Calu3 (cell line): ENCODE measurements around the gene TVP23B. TPM values are rescaled to one million over a fixed set of nuclear protein-coding genes. Genes with fewer than 3 reads are reported as not detected.
"Not testable (repeated sequence)": the region's sequence is repeated elsewhere in the genome, so short reads cannot be mapped to it uniquely, and the experiment has no call there.

Source experiments
- Bru-seq: library from RNA; stranded (reverse); fragments of 400-500 nt; gene quantifications from one replicate; lab custom pipeline; 2021; lab: Mats Ljungman, UMichigan
- BruChase-seq, 2 experiments: library from RNA; stranded (reverse); fragments of 400-500 nt; gene quantifications; one replicate each; lab custom pipeline; 2021; lab: Mats Ljungman, UMichigan
- BruUV-seq: library from RNA; stranded (reverse); fragments of 400-500 nt; replicated peaks from 2 replicates; lab custom pipeline; 2021; lab: Mats Ljungman, UMichigan
- CTCF ChIA-PET: fragments of 300-600 bp; sonication (Branson Sonifier 250); formaldehyde crosslinking; loops from one replicate; lab custom pipeline; 2022; ENCODE audit warnings: antibody characterized with exemption; lab: Charles Lee
- DNase-seq: peaks from one replicate; pipeline ENCODE4 v3.0.0; 2022
- H3K27ac Mint-ChIP-seq: one replicate; pipeline ENCODE4 v1.8.0; 2022; ENCODE audit warnings: mixed read lengths; ENCODE audit not compliant: unreplicated experiment
- H3K27me3 Mint-ChIP-seq: one replicate; pipeline ENCODE4 v1.8.0; 2022; ENCODE audit warnings: mixed read lengths; ENCODE audit not compliant: unreplicated experiment
- H3K36me3 Mint-ChIP-seq: one replicate; pipeline ENCODE4 v1.8.0; 2022; ENCODE audit warnings: mild to moderate bottlenecking, moderate library complexity, mixed read lengths; ENCODE audit not compliant: insufficient read depth, unreplicated experiment
- H3K4me1 Mint-ChIP-seq: one replicate; pipeline ENCODE4 v1.8.0; 2022; ENCODE audit warnings: mild to moderate bottlenecking, low read depth, mixed read lengths; ENCODE audit not compliant: unreplicated experiment
- H3K4me3 Mint-ChIP-seq: one replicate; pipeline ENCODE4 v1.8.0; 2022; ENCODE audit warnings: mild to moderate bottlenecking, low read depth, moderate library complexity, mixed read lengths; ENCODE audit not compliant: unreplicated experiment
- H3K9me3 Mint-ChIP-seq: one replicate; pipeline ENCODE4 v1.8.0; 2022; ENCODE audit warnings: low read depth, mixed read lengths; ENCODE audit not compliant: unreplicated experiment
- intact Hi-C: fragments of 100-400 bp; cut with micrococcal nuclease; formaldehyde crosslinking; loops from one replicate; pipeline ENCODE4 v1.10.0; 2022; ENCODE audit not compliant: unreplicated experiment
- long read RNA-seq: library from polyadenylated mRNA; stranded (forward); transcript quantifications from one replicate; pipeline ENCODE4 v2.0.0, GENCODE V29; 2022
- total RNA-seq: library from RNA; stranded (reverse); gene quantifications from 2 replicates; pipeline ENCODE4 v1.2.3, GENCODE V29; 2022

The TVP23B gene
- 34.5 and 38.4 TPM in 2 replicates for total RNA-seq
- Bru-seq, nascent RNA = percentile 89 among the genes with signal in this experiment
- percentile 84 among the genes with signal in this experiment for BruChase-seq, experiment 1, labeled RNA remaining after a 6-hour chase
- BruChase-seq, experiment 2, labeled RNA remaining after a 2-hour chase = percentile 85 among the genes with signal in this experiment
- long read RNA-seq, transcript TVP23B-201 (7 exons, 2,064 nt) = major isoform, 96 of 134 reads
- long read RNA-seq, partial matches to known transcripts = 20 of 134 reads
- long read RNA-seq, other reads (novel, unspliced or antisense) = 7 of 134 reads

GRCh38 chr17:18780991-18781718 lies at the start of gene TVP23B:
Gene TVP23B, plus strand, starts transcription at chr17:18781183. Its CDS starts 111 bp downstream, at chr17:18781294.
- peak within 1 kb of the TSS; percentile 95 for H3K27ac Mint-ChIP-seq
- H3K27me3 Mint-ChIP-seq, H3K4me1 Mint-ChIP-seq, BruUV-seq, intact Hi-C loops, H3K9me3 Mint-ChIP-seq, CTCF ChIA-PET: not testable (repeated sequence)
- H3K4me3 Mint-ChIP-seq = peak within 1 kb of the TSS; percentile 77
- H3K36me3 Mint-ChIP-seq = peaks cover 12% of the 10 kb centered on the region
- DNase-seq = peak; percentile 90

GRCh38 chr17:18732438-18732837 lies 48.5 kb upstream of the TVP23B start:
- H3K36me3 Mint-ChIP-seq, H3K9me3 Mint-ChIP-seq, intact Hi-C loops, H3K27ac Mint-ChIP-seq, CTCF ChIA-PET, BruUV-seq, H3K27me3 Mint-ChIP-seq, H3K4me3 Mint-ChIP-seq, DNase-seq, H3K4me1 Mint-ChIP-seq: not testable (repeated sequence)

GRCh38 chr17:18733350-18733749 lies 47.6 kb upstream of the TVP23B start:
- intact Hi-C loops, H3K27me3 Mint-ChIP-seq, H3K9me3 Mint-ChIP-seq, H3K4me1 Mint-ChIP-seq, BruUV-seq, H3K36me3 Mint-ChIP-seq, H3K4me3 Mint-ChIP-seq, DNase-seq, CTCF ChIA-PET, H3K27ac Mint-ChIP-seq: not testable (repeated sequence)

GRCh38 chr17:18739616-18740391 lies 41.2 kb upstream of the TVP23B start:
- H3K27me3 Mint-ChIP-seq, DNase-seq, CTCF ChIA-PET, H3K9me3 Mint-ChIP-seq, H3K36me3 Mint-ChIP-seq, H3K4me3 Mint-ChIP-seq, H3K27ac Mint-ChIP-seq, BruUV-seq, intact Hi-C loops, H3K4me1 Mint-ChIP-seq: not testable (repeated sequence)

- H3K4me3 Mint-ChIP-seq, intact Hi-C loops, H3K27ac Mint-ChIP-seq, CTCF ChIA-PET, H3K4me1 Mint-ChIP-seq, BruUV-seq, H3K27me3 Mint-ChIP-seq, DNase-seq, H3K36me3 Mint-ChIP-seq, H3K9me3 Mint-ChIP-seq: not testable (repeated sequence)
Measured at GRCh38 chr17:18741228-18741627, 39.8 kb upstream of the TVP23B start.

- DNase-seq, H3K9me3 Mint-ChIP-seq, H3K4me1 Mint-ChIP-seq, H3K36me3 Mint-ChIP-seq, H3K4me3 Mint-ChIP-seq, H3K27ac Mint-ChIP-seq, H3K27me3 Mint-ChIP-seq, BruUV-seq, CTCF ChIA-PET, intact Hi-C loops: not testable (repeated sequence)
Measured at GRCh38 chr17:18743699-18744421, 37.1 kb upstream of the TVP23B start, which contains the start of gene FBXW10. Gene FBXW10, plus strand, starts transcription at chr17:18744054. Its CDS starts 191 bp downstream, at chr17:18744245.

GRCh38 chr17:18744726-18745125 lies 36.3 kb upstream of the TVP23B start:
- H3K4me1 Mint-ChIP-seq, H3K4me3 Mint-ChIP-seq, H3K27ac Mint-ChIP-seq, intact Hi-C loops, CTCF ChIA-PET, DNase-seq, H3K9me3 Mint-ChIP-seq, BruUV-seq, H3K36me3 Mint-ChIP-seq, H3K27me3 Mint-ChIP-seq: not testable (repeated sequence)

- H3K27ac Mint-ChIP-seq, H3K27me3 Mint-ChIP-seq, BruUV-seq, intact Hi-C loops, CTCF ChIA-PET, H3K36me3 Mint-ChIP-seq, DNase-seq, H3K4me1 Mint-ChIP-seq, H3K9me3 Mint-ChIP-seq, H3K4me3 Mint-ChIP-seq: not testable (repeated sequence)
Measured at GRCh38 chr17:18746551-18746950, 34.4 kb upstream of the TVP23B start.

- intact Hi-C loops, BruUV-seq, H3K4me1 Mint-ChIP-seq, H3K9me3 Mint-ChIP-seq, H3K36me3 Mint-ChIP-seq, H3K27ac Mint-ChIP-seq, DNase-seq, H3K4me3 Mint-ChIP-seq, H3K27me3 Mint-ChIP-seq, CTCF ChIA-PET: not testable (repeated sequence)
Measured at GRCh38 chr17:18747501-18747900, 33.5 kb upstream of the TVP23B start.
